Mononuclear cell (primary cell): ENCODE results near the gene CRB1. TPM values are rescaled to one million over a fixed set of nuclear protein-coding genes. Genes with fewer than 3 reads are reported as not detected.
"Not testable (repeated sequence)": the region's sequence is repeated elsewhere in the genome, so short reads cannot be mapped to it uniquely, and the experiment has no call there.

Experiments
- H3K27me3 ChIP-seq: 2 replicates; pipeline ENCODE4 v1.6.0; 2011; ENCODE audit warnings: low read length, control low read depth; ENCODE audit not compliant: insufficient read depth
- H3K4me1 ChIP-seq: 2 replicates; pipeline ENCODE4 v1.5.1; 2011; ENCODE audit warnings: mild to moderate bottlenecking, low read length, control low read depth; ENCODE audit not compliant: insufficient read depth
- H3K4me3 ChIP-seq: 2 replicates; pipeline ENCODE4 v1.5.1; 2011; ENCODE audit warnings: mild to moderate bottlenecking, low read length, moderate library complexity
- H3K9me3 ChIP-seq: 2 replicates; pipeline ENCODE4 v1.5.1; 2011; ENCODE audit warnings: low read depth, mild to moderate bottlenecking, control low read depth, low read length
- total RNA-seq: library from RNA; depleted of rRNA; stranded (reverse); fragments of >200 nt; gene quantifications from one replicate; pipeline ENCODE4 v1.2.3, GENCODE V29; 2012

Gene CRB1
- total RNA-seq, 1 donor: under 0.01 TPM

GRCh38 chr1:197467881-197468280 is 199.8 kb downstream of the CRB1 start:
- H3K4me1 ChIP-seq: peaks cover 9% of the 10 kb centered on the region
- H3K9me3 ChIP-seq: no peaks in the 10 kb centered on the region
- H3K27me3 ChIP-seq: no peaks in the 10 kb centered on the region
- H3K4me3 ChIP-seq: no peak overlapping the region

GRCh38 chr1:197468543-197469175 is 200.6 kb downstream of the CRB1 start:
- Histone ChIP-seq H3K4me3 (no peak overlapping the region), H3K27me3 (no peaks in the 10 kb centered on the region), H3K9me3 (no peaks in the 10 kb centered on the region), H3K4me1 (peaks cover 9% of the 10 kb centered on the region)

GRCh38 chr1:197469620-197470210 is 201.7 kb downstream of the CRB1 start:
- H3K27me3 ChIP-seq: no peaks in the 10 kb centered on the region
- peaks cover 4% of the 10 kb centered on the region for H3K4me1 ChIP-seq
- H3K4me3 ChIP-seq: no peak overlapping the region
- no peaks in the 10 kb centered on the region for H3K9me3 ChIP-seq

- Histone ChIP-seq H3K4me1 (peaks cover 4% of the 10 kb centered on the region), H3K4me3 (no peak overlapping the region), H3K27me3 (no peaks in the 10 kb centered on the region), H3K9me3 (no peaks in the 10 kb centered on the region)
Observed at GRCh38 chr1:197470330-197470729, 202.3 kb downstream of the CRB1 start.

GRCh38 chr1:197471248-197471985 is 203.4 kb downstream of the CRB1 start:
- Histone ChIP-seq H3K27me3 (no peaks in the 10 kb centered on the region), H3K9me3 (no peaks in the 10 kb centered on the region), H3K4me3 (no peak overlapping the region)

GRCh38 chr1:197472141-197472540 is 204.1 kb downstream of the CRB1 start:
- Histone ChIP-seq H3K4me1 (peaks cover 4% of the 10 kb centered on the region), H3K9me3 (no peaks in the 10 kb centered on the region), H3K27me3 (no peaks in the 10 kb centered on the region), H3K4me3 (no peak overlapping the region)

More at GRCh38 chr1:197471248-197471985, 203.4 kb downstream of the CRB1 start:
- H3K4me1 ChIP-seq: peaks cover 4% of the 10 kb centered on the region

- Histone ChIP-seq H3K4me3 (no peak overlapping the region), H3K4me1 (no peaks in the 10 kb centered on the region), H3K9me3 (no peaks in the 10 kb centered on the region), H3K27me3 (no peaks in the 10 kb centered on the region)
Observed at GRCh38 chr1:197480446-197480845, 212.4 kb downstream of the CRB1 start.

- no peaks in the 10 kb centered on the region for H3K9me3 ChIP-seq
Observed at GRCh38 chr1:197481101-197481500, 213.0 kb downstream of the CRB1 start.

GRCh38 chr1:197485790-197486189 is 217.7 kb downstream of the CRB1 start:
- Histone ChIP-seq H3K4me1 (no peaks in the 10 kb centered on the region), H3K4me3 (no peak overlapping the region), H3K27me3 (no peaks in the 10 kb centered on the region)

More at GRCh38 chr1:197481101-197481500, 213.0 kb downstream of the CRB1 start:
- H3K4me3 ChIP-seq: no peak overlapping the region
- H3K27me3 ChIP-seq: no peaks in the 10 kb centered on the region
- H3K4me1 ChIP-seq: no peaks in the 10 kb centered on the region

GRCh38 chr1:197486946-197487345 is 218.9 kb downstream of the CRB1 start:
- H3K4me3 ChIP-seq: no peak overlapping the region
- no peaks in the 10 kb centered on the region for H3K4me1 ChIP-seq
- H3K9me3 ChIP-seq: no peaks in the 10 kb centered on the region
- no peaks in the 10 kb centered on the region for H3K27me3 ChIP-seq

More at GRCh38 chr1:197485790-197486189, 217.7 kb downstream of the CRB1 start:
- no peaks in the 10 kb centered on the region for H3K9me3 ChIP-seq

- H3K4me3 ChIP-seq, H3K9me3 ChIP-seq, H3K27me3 ChIP-seq, H3K4me1 ChIP-seq: not testable (repeated sequence)
Observed at GRCh38 chr1:197491505-197491904, 223.5 kb downstream of the CRB1 start.

GRCh38 chr1:197496722-197497121 is 228.7 kb downstream of the CRB1 start:
- no peaks in the 10 kb centered on the region for H3K4me1 ChIP-seq
- H3K27me3 ChIP-seq: no peaks in the 10 kb centered on the region
- no peak overlapping the region for H3K4me3 ChIP-seq
- no peaks in the 10 kb centered on the region for H3K9me3 ChIP-seq

GRCh38 chr1:197510691-197511378 is 242.8 kb downstream of the CRB1 start:
- Histone ChIP-seq H3K27me3 (no peaks in the 10 kb centered on the region), H3K4me1 (no peaks in the 10 kb centered on the region), H3K9me3 (no peaks in the 10 kb centered on the region), H3K4me3 (no peak overlapping the region)

- H3K27me3 ChIP-seq: no peaks in the 10 kb centered on the region
- H3K4me3 ChIP-seq: no peak overlapping the region
- H3K9me3 ChIP-seq: no peaks in the 10 kb centered on the region
- H3K4me1 ChIP-seq: no peaks in the 10 kb centered on the region
Observed at GRCh38 chr1:197515421-197515820, 247.4 kb downstream of the CRB1 start.

GRCh38 chr1:197519741-197520334 is 251.8 kb downstream of the CRB1 start:
- no peaks in the 10 kb centered on the region for H3K27me3 ChIP-seq
- no peak overlapping the region for H3K4me3 ChIP-seq
- H3K9me3 ChIP-seq: no peaks in the 10 kb centered on the region
- no peaks in the 10 kb centered on the region for H3K4me1 ChIP-seq
